NOMO-1 treated with dmso at 0.1 percent for 144 hours (cell line): ENCODE measurements around the gene IL23A.
"Not testable (repeated sequence)": the region's sequence is repeated elsewhere in the genome, so short reads cannot be mapped to it uniquely, and the experiment has no call there.

Experiments used
- DNase-seq: peaks from one replicate; lab custom pipeline; 2025; ENCODE audit not compliant: unreplicated experiment; lab: John Stamatoyannopoulos, UW

The IL23A gene, protein sequence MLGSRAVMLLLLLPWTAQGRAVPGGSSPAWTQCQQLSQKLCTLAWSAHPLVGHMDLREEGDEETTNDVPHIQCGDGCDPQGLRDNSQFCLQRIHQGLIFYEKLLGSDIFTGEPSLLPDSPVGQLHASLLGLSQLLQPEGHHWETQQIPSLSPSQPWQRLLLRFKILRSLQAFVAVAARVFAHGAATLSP

GRCh38 chr12:56338308-56339157 is at the start of gene IL23A:
Gene IL23A (plus strand): TSS chr12:56338884. CDS start chr12:56339045, 161 bp downstream.
- DNase-seq = no peak

DNA sequence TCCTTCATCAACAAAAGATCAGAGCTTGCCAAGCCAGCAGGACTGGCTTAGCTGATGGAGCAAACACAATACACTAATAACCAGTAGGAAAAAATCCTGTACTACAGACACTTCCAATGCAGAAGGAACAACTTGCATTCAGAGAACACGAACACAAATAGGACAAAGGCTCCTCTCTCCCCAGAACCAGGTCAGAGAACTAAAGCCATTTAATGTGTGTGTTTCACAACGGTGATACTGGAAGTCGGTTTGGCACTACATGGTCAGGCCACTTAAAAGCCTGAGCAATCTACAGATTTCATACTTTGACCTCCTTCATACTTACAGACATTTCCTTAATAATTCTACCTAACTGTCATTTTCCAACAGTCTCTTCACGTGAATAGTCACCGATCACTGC is 44.9 kb upstream of the IL23A start:
- DNase-seq = no peak

DNA sequence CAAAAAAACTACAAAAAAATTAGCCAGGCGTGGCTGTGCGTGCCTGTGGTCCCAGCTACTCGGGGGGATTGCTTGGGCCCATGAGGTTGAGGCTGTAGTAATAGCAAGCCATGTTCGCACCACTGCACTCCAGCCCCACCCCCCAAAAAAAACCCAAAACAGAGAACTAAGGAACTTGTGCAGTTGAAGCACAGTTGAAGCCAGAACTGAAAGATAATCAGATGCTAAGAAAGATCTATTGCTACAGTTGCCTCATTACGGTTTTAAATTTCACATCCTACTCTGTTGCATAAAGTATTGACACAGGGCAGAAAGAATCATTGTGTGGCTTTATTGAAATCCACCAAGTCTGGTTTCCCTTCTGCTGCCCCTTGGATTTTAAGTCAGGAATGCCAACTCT is 42.4 kb upstream of the IL23A start:
- DNase-seq = no peak

DNA sequence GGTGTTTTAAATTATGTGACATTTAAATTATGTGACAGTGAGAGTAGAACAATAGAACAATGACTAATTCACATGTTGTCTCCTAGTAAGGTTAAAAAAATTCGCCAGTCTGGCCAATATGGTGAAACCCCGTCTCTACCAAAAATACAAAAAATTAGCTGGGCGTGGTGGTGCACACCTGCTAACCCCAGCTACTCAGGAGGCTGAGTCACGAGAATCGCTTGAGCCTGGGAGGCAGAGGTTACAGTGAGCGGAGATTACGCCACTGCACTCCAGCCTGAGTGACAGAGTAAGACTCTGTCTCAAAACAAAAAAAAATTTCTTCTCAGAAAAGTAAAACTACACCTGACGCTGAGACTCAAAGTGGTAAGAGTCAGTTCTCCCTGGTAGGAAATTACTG is 41.3 kb upstream of the IL23A start:
- no peak for DNase-seq

DNA sequence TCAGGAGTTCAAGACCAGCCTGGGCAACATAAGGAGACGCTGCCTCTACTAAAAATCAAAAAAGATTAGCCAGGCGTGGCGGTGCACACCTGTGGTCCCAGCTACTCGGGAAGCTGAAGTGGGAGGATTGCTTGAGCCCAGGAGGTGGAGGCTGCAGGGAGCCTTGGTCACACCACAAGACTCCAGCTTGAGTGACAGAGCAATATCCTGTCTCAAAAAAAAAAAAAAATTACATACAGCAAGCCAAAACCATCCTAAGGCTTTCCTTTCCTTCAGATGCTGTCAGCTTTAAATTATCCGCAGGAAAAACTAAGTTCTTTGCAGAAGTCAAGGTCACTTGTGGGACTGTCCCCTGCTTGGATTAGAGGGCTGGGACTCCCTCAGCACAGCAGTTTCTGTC is 39.9 kb upstream of the IL23A start:
- no peak for DNase-seq

DNA sequence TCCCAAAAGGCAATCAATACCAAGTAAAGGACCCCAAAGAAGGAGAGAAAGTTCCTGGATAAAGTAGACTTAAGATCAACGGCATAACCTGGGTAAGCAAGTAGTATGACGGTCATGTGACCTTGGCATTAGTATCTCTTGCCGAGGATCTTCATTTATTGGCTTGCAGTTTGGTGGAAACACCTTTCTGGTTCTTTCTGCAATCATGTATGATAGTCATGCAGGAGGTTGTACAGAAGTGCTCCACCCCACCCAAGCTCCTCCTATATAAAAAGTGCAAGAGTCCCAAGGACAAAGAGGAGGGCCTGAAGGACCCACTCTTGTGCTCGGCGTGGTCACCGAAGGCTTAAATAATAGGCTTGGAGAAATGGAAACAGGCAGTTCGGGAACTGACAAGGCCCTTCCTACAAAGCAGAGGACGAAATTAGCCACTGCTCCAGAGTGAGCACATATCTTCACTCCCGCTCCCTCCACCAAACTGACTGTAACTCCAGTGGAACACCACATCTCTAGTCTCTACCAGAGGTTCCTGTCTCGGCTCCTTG is 39.3 kb upstream of the IL23A start:
- no peak for DNase-seq

DNA sequence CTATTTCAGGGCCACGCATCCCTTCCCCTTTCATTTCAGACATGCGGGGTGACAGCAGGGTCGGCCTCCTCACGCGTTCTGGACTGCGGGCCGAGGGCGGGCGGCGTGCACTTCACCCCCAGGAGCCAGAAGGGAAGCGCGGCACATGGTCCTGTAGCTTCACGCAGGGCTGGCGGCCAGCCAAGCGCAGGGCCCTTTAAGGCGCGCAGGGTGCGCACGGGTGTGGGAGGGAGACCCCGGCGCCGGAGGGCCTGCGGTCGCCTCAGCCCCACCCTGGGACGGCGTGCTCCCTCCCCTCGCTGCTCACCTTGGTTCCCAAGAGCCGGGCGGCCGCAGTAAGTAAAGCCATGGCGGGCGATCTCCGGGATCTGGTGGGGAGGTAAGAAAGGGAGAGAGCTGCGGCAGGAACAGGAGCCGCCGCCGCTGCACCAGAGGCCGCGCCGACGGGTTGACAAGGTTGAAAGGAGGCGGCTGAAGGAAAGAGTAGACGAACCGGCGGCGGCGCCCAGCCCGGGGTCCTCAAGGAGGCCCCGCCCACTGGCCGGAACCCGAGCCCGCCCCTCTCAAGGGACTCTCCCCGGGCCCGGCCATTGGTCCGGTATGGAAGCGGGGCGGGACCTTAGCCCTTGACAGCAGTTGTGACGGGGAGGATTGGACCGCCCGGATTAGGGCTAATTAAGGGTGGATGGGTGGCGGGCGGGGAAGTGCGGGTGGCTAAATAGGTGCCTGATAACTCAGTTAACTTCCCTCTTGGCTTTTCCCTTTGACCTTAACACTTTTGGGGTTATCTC is 38.6 kb upstream of the IL23A start, which contains the start of gene CS:
CS (minus strand) TSS at position 478 of the 791 bp plus-strand sequence; CDS start at position 349, 129 bp downstream.
- peak; percentile 96 for DNase-seq

- DNase-seq = no peak
Measured at GRCh38 chr12:56300644-56301464, 37.8 kb upstream of the IL23A start.

- DNase-seq = no peak
Measured at GRCh38 chr12:56304276-56304675, 34.4 kb upstream of the IL23A start.

- DNase-seq = no peak
Measured at GRCh38 chr12:56304872-56305590, 33.7 kb upstream of the IL23A start.

DNA sequence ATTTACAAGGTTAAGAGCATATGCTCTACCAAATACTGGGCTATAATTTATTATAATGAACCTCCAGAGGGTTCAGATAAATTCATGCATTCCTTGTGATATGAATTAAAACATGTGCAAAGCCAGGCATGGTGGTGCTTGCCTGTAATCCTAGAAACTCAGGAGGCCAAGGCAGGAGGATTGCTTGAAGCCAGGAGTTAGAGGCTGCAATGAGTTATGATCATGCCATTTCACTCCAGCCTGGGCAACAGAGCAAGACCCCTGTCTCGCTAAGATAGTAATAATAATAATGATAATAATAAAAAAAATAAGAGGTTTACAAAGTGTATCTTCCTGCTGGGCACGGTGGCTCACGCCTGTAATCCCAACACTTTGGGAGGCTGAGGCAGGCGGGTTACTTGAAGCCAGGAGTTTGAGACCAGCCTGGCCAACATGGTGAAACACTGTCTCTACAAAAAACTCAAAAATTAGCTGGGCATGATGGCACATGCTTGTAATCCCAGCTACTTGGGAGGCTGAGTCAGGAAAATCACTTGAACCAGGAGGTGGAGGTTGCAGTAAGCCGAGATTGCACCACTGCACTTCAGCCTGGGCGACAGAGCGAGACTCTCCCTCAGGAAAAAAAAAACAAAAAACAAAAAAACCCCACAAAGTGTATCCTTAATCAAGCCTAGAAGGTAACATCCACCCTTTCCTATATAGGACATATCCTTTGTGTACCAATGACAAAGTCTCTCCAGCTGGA is 31.3 kb upstream of the IL23A start:
- DNase-seq = no peak

DNA sequence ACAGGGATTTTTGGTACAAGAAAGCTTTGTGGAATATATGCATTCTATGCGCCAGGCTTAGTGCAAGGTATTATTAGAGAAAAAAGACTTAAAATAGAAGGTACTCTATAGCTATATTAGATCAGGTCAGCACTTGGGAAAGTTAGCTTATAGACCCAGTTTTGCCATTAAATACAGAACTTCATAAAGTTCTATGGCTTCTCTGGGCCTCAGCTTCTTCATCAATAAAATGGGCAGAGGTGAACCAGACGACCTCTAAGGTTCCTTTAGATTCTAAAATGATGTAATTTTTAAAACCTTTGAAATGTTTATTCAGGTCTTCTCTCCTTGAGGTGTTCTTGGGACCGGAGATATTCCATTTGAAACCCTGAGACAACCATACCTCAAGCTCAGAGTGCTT is 30.0 kb upstream of the IL23A start:
- no peak for DNase-seq

GRCh38 chr12:56311003-56311402 is 27.7 kb upstream of the IL23A start:
- DNase-seq = no peak

DNA sequence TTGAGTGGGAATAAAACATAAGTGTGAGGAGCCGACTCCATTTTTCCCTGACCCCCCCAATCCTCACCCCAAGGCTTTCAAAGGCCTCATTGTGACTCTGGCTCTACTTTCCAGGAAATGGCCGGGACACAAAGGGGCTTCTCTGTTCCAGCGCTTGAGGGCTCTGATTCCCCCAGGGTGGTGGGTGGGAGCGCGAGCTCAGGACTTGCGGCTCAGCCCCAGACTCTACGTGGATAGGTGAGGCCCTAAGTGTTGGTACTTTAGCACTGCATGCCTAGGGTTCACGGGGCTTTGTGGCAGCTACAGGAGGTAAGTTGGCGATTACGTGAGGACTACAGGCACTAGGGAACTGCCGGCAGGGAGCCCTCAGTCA is 23.4 kb upstream of the IL23A start:
- no peak for DNase-seq

DNA sequence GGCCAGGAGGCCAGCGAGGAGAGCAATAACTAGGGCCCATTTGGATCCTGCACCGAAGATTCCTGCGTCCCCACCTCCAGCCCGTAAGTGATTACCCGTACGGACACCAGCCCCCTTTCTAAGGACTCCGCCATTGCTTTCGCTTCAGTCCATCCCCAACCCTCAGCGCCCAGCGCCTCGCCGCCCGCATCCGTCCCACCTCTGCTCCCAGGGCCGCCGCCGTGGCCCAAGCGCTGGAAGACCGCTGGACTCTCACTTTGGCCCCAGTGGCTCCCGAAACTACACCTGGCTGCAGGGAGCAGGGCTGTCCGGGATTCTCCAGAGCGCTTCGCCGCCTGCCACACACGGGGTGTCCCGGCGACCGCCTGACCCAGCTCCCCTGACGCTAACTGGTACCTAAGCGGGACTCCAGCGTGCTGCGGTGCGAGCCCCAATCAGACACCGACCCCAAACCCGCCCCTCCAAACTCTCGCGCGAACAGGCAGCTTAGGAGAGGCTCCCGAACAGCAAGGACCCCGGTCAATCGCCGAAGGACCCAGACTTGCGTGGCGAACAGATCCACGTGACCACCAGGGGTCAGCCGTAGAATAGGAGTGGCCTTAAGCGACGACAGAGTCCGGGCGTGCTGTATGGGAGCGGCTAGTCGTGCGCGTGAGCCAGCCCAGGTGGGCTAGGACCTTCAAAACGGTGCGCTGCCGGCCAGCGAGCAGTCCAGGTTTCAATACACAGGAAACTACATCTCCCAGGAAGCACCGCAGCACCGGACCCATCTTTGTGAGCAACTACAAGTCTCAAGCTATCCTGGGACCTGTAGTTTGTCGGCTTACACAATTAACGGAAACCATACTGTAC is 22.8 kb upstream of the IL23A start, which contains the start of gene CNPY2:
CNPY2 (minus strand) TSS at position 367 of the 852 bp plus-strand sequence. CDS start 771 bp downstream, outside the sequence.
- DNase-seq = peak; percentile 93

GRCh38 chr12:56317675-56318074 is 21.0 kb upstream of the IL23A start:
- no peak for DNase-seq

DNA sequence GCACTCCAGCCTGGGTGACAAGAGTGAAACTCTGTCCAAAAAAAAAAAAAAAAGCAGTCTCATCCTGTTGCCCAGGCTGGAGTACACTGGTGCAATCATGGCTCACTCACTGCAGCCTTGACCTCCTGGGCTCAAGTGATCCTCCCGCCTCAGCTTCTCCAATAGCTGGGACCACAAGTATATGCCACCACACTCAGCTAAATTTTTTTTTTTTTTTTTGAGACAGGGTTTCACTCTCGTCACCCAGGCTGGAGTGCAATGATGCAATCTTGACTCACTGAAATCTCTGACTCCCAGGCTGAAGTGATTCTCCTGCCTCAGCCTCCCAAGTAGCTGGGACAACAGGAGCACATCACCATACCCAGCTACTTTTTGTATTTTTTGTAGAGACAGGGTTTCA is 17.7 kb upstream of the IL23A start:
- DNase-seq = no peak

DNA sequence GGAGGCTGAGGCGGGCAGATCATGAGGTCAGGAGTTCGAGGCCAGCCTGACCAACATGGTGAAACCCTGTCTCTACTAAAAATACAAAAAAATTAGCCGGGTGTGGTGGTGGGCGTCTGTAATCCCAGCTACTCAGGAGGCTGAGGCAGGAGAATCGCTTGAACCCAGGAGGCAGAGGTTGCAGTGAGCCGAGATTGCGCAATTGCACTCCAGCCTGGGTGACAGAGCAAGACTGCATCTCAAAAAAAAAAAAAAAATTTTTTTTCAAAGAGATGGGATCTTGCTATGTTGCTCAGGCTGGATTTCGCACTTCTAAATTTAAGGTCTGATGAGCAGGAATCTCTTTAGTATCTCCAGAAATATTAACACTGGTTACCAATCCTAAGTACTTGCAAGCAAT is 17.1 kb upstream of the IL23A start:
- not testable (repeated sequence) for DNase-seq
